Pons (tissue), 1 donor: ENCODE results near the gene SNRPN.
"Not testable (repeated sequence)": the region's sequence is repeated elsewhere in the genome, so short reads cannot be mapped to it uniquely, and the experiment has no call there.

Source experiments
- DNase-seq: peaks from one replicate; pipeline ENCODE4 v3.0.0-alpha.2; 2016; ENCODE audit warnings: low spot score

The SNRPN gene

GRCh38 chr15:24971052-24971451, 16.3 kb downstream of the SNRPN start:
- no peak for DNase-seq

- no peak for DNase-seq
Observed at GRCh38 chr15:24971772-24972171, 17.0 kb downstream of the SNRPN start.

- DNase-seq = not testable (repeated sequence)
Observed at GRCh38 chr15:24972707-24973106, 17.9 kb downstream of the SNRPN start.

GRCh38 chr15:24976932-24977331, 22.1 kb downstream of the SNRPN start:
- no peak for DNase-seq

GRCh38 chr15:24977686-24978085, 22.9 kb downstream of the SNRPN start:
- no peak for DNase-seq

GRCh38 chr15:24985224-24985623, 30.4 kb downstream of the SNRPN start:
- no peak for DNase-seq

- no peak for DNase-seq
Observed at GRCh38 chr15:24986653-24987052, 31.9 kb downstream of the SNRPN start.

- no peak for DNase-seq
Observed at GRCh38 chr15:25019434-25019833, 64.6 kb downstream of the SNRPN start.

- no peak for DNase-seq
Observed at GRCh38 chr15:25022233-25022632, 67.4 kb downstream of the SNRPN start.
